Activated T-helper 1 cell treated with anti-CD3 and anti-CD28 coated beads, Interleukin-2, amount 50 U/mL, for 16 hours (primary cell): ENCODE data around the gene SPATA9.

Experiments
- DNase-seq, 2 donors: peaks; one replicate each; pipeline ENCODE4 v3.0.0-alpha.2; 2020; ENCODE audit warnings: low read depth in 1 of 2, low spot score in 1 of 2

Gene SPATA9

GRCh38 chr5:95620870-95621838 lies 61.6 kb downstream of the SPATA9 start:
- DNase-seq = peak; percentile 12 to 17

- peak; percentile 30 to 57 for DNase-seq
These were observed 62.5 kb downstream of the SPATA9 start, which contains the start of gene GPR150 for GRCh38 chr5:95620030-95620869. TSS of gene GPR150 (plus strand) at chr5:95620087. CDS start at chr5:95620276, 189 bp downstream.

GRCh38 chr5:95619514-95620029 lies 63.2 kb downstream of the SPATA9 start:
- no peak for DNase-seq

GRCh38 chr5:95619096-95619495 lies 63.7 kb downstream of the SPATA9 start:
- no peak for DNase-seq

GRCh38 chr5:95617057-95617456 lies 65.7 kb downstream of the SPATA9 start:
- no peak for DNase-seq

- DNase-seq = no peak
These were observed 67.7 kb downstream of the SPATA9 start for GRCh38 chr5:95615164-95615467.

GRCh38 chr5:95613514-95613913 lies 69.3 kb downstream of the SPATA9 start:
- DNase-seq = no peak

GRCh38 chr5:95611396-95611795 lies 71.4 kb downstream of the SPATA9 start:
- DNase-seq = no peak

- DNase-seq = no peak
These were observed 72.2 kb downstream of the SPATA9 start for GRCh38 chr5:95610546-95610945.

GRCh38 chr5:95609711-95610110 lies 73.1 kb downstream of the SPATA9 start:
- DNase-seq = no peak
